Measurements from ENCODE around the gene KCNJ13. TPM values are rescaled to one million over a fixed set of nuclear protein-coding genes. Genes with fewer than 3 reads are reported as not detected.
"Not testable (repeated sequence)": the region's sequence is repeated elsewhere in the genome, so short reads cannot be mapped to it uniquely, and the experiment has no call there.

The KCNJ13 gene
- total and polyA plus RNA-seq, 4 donors: 1.8 TPM; not detected in 3

GRCh38 chr2:232728785-232729184, 47.6 kb downstream of the KCNJ13 start:
- Histone ChIP-seq H3K4me1 (ENCODE audit: control insufficient read depth in 5 of 5, insufficient read depth in 5 of 5, low read length in 5 of 5) (peaks cover 0 to 7% (median 0%) of the 10 kb centered on the region in 5 donors), H3K9me3 (ENCODE audit: control insufficient read depth in 4 of 4, insufficient read depth in 3 of 4, low read length in 3 of 4) (no peaks in the 10 kb centered on the region), H3K27ac (ENCODE audit: low read depth in 1 of 2, low read length in 1 of 2) (no peak overlapping the region), H3K9ac (ENCODE audit: insufficient read depth in 1 of 2, low read length in 2 of 2) (no peak overlapping the region), H3K27me3 (ENCODE audit: control insufficient read depth in 3 of 3, insufficient read depth in 3 of 3, low read length in 2 of 3) (no peaks in the 10 kb centered on the region), H3K4me3 (no peak overlapping the region), H3K36me3 (ENCODE audit: control insufficient read depth in 4 of 4, insufficient read depth in 4 of 4, low read length in 4 of 4) (peaks cover 10 to 14% (median 13%) of the 10 kb centered on the region in 4 donors)
- ATAC-seq (ENCODE audit: insufficient read depth, low FRiP score) (no peak), DNase-seq (no peak)
- 97 to 99% methylated on average over 3 of the region's 3 CpGs for WGBS, 2 donors
- TF ChIP-seq CTCF (IDR thresholded peaks at IDR 0.05; ENCODE audit: control extremely low read depth, extremely low read depth): no peak

- Histone ChIP-seq H3K9ac (ENCODE audit: insufficient read depth in 1 of 2, low read length in 2 of 2) (no peak overlapping the region), H3K27ac (ENCODE audit: low read depth in 1 of 2, low read length in 1 of 2) (no peak overlapping the region), H3K36me3 (ENCODE audit: control insufficient read depth in 4 of 4, insufficient read depth in 4 of 4, low read length in 4 of 4) (peaks cover 6 to 24% (median 10%) of the 10 kb centered on the region in 4 donors), H3K27me3 (ENCODE audit: control insufficient read depth in 3 of 3, insufficient read depth in 3 of 3, low read length in 2 of 3) (no peaks in the 10 kb centered on the region), H3K9me3 (ENCODE audit: control insufficient read depth in 4 of 4, insufficient read depth in 3 of 4, low read length in 3 of 4) (peaks cover 0 to 2% (median 0%) of the 10 kb centered on the region in 4 donors), H3K4me3 (no peak overlapping the region), H3K4me1 (ENCODE audit: control insufficient read depth in 5 of 5, insufficient read depth in 5 of 5, low read length in 5 of 5) (peaks cover 0 to 18% (median 0%) of the 10 kb centered on the region in 5 donors)
- ATAC-seq (ENCODE audit: insufficient read depth, low FRiP score) (no peak), DNase-seq (no peak)
- WGBS, 2 donors: 91 to 100% methylated on average over 1 of the region's 1 CpG
- TF ChIP-seq CTCF (IDR thresholded peaks at IDR 0.05; ENCODE audit: control extremely low read depth, extremely low read depth): no peak
Observed at GRCh38 chr2:232723027-232723426, 53.3 kb downstream of the KCNJ13 start.

GRCh38 chr2:232721882-232722281, 54.5 kb downstream of the KCNJ13 start:
- no peak for DNase-seq
- 45 to 67% methylated on average over 2 of the region's 2 CpGs for WGBS, 2 donors
- Histone ChIP-seq H3K27me3 (ENCODE audit: control insufficient read depth in 3 of 3, insufficient read depth in 3 of 3, low read length in 2 of 3) (no peaks in the 10 kb centered on the region), H3K4me1 (ENCODE audit: control insufficient read depth in 5 of 5, insufficient read depth in 5 of 5, low read length in 5 of 5) (peaks cover 0 to 18% (median 0%) of the 10 kb centered on the region in 5 donors), H3K4me3 (no peak overlapping the region), H3K9me3 (ENCODE audit: control insufficient read depth in 4 of 4, insufficient read depth in 3 of 4, low read length in 3 of 4) (peaks cover 0 to 2% (median 0%) of the 10 kb centered on the region in 4 donors), H3K9ac (ENCODE audit: insufficient read depth in 1 of 2, low read length in 2 of 2) (no peak overlapping the region), H3K36me3 (ENCODE audit: control insufficient read depth in 4 of 4, insufficient read depth in 4 of 4, low read length in 4 of 4) (peaks cover 8 to 29% (median 12%) of the 10 kb centered on the region in 4 donors), H3K27ac (ENCODE audit: low read depth in 1 of 2, low read length in 1 of 2) (no peak overlapping the region)
- TF ChIP-seq CTCF (IDR thresholded peaks at IDR 0.05; ENCODE audit: control extremely low read depth, extremely low read depth): no peak
- ATAC-seq (ENCODE audit: insufficient read depth, low FRiP score): no peak

GRCh38 chr2:232721261-232721660, 55.1 kb downstream of the KCNJ13 start:
- whole genome bisulfite sequencing, 2 donors: 81 to 86% methylated on average over 2 of the region's 2 CpGs
- H3K9me3 ChIP-seq (ENCODE audit: control insufficient read depth in 4 of 4, insufficient read depth in 3 of 4, low read length in 3 of 4): peaks cover 0 to 2% (median 0%) of the 10 kb centered on the region in 4 donors
- no peak overlapping the region for H3K27ac ChIP-seq (ENCODE audit: low read depth in 1 of 2, low read length in 1 of 2)
- DNase-seq (no peak), ATAC-seq (ENCODE audit: insufficient read depth, low FRiP score) (no peak)
- H3K4me3 ChIP-seq: no peak overlapping the region
- H3K36me3 ChIP-seq (ENCODE audit: control insufficient read depth in 4 of 4, insufficient read depth in 4 of 4, low read length in 4 of 4): peaks cover 8 to 29% (median 13%) of the 10 kb centered on the region in 4 donors
- H3K4me1 ChIP-seq (ENCODE audit: control insufficient read depth in 5 of 5, insufficient read depth in 5 of 5, low read length in 5 of 5): peaks cover 0 to 18% (median 0%) of the 10 kb centered on the region in 5 donors
- TF ChIP-seq CTCF (IDR thresholded peaks at IDR 0.05; ENCODE audit: control extremely low read depth, extremely low read depth): no peak
- H3K9ac ChIP-seq (ENCODE audit: insufficient read depth in 1 of 2, low read length in 2 of 2): no peak overlapping the region
- no peaks in the 10 kb centered on the region for H3K27me3 ChIP-seq (ENCODE audit: control insufficient read depth in 3 of 3, insufficient read depth in 3 of 3, low read length in 2 of 3)

GRCh38 chr2:232720056-232720455, 56.3 kb downstream of the KCNJ13 start:
- not testable (repeated sequence) for H3K4me3 ChIP-seq; H3K27ac ChIP-seq (ENCODE audit: low read depth in 1 of 2, low read length in 1 of 2); DNase-seq; ATAC-seq (ENCODE audit: insufficient read depth, low FRiP score); H3K9ac ChIP-seq (ENCODE audit: insufficient read depth in 1 of 2, low read length in 2 of 2); H3K9me3 ChIP-seq (ENCODE audit: control insufficient read depth in 4 of 4, insufficient read depth in 3 of 4, low read length in 3 of 4); H3K27me3 ChIP-seq (ENCODE audit: control insufficient read depth in 3 of 3, insufficient read depth in 3 of 3, low read length in 2 of 3)
- Histone ChIP-seq H3K4me1 (ENCODE audit: control insufficient read depth in 5 of 5, insufficient read depth in 5 of 5, low read length in 5 of 5) (peaks cover 0 to 18% (median 0%) of the 10 kb centered on the region in 5 donors), H3K36me3 (ENCODE audit: control insufficient read depth in 4 of 4, insufficient read depth in 4 of 4, low read length in 4 of 4) (peaks cover 5 to 24% (median 7%) of the 10 kb centered on the region in 4 donors)
